ENCODE data around the gene FAM3C.

FAM3C gene

GRCh38 chr7:121376979-121377378 lies 19.1 kb downstream of the FAM3C start:
- DNase-seq: no peak

DNA sequence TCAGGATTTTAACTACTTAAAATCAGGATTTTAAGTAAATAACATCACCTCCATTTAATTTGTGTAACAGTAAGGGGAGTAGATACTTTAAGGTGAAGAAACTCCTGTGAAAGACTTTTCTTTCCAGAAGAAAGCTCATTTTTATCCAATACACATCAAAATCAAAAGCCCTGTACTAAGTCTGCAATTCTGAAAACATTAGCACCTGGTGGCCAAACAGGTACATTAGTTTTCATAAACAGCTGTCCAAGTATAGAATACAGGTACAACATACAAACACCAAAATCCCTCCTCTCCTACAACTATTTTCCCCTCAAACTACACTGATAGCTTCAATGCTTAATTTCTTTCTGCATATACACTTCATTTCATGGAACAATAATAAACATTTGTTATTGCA lies 22.9 kb downstream of the FAM3C start:
- DNase-seq: no peak

DNA sequence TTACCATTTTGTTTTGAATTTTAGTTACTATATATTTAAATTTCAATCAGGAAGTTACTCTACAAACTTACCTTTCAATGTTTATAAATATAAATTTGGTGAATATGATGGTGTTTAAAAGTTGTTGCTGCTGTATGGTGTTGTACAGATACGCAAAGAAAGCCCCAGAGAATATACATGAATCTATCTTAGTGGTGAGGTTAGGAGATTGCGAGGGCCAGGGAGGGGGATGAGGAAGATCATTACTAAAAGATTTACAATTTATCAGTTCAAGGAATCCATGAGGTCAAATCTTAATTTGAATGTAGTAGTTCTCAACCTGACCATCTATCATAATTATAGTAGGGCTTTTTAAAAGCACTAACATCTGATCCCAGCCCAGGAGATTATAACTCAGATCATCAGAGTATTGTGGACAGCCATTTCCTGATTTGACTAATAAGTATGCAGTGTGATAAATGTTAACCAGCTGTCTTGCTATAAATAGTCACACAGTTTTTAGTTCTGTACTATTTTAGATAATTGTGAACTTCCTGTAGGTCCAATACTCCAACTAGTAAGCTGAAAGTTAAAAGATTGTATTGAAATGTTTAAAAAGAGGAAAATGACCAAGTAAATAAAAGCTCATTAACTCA lies 23.6 kb downstream of the FAM3C start:
- DNase-seq: no peak

DNA sequence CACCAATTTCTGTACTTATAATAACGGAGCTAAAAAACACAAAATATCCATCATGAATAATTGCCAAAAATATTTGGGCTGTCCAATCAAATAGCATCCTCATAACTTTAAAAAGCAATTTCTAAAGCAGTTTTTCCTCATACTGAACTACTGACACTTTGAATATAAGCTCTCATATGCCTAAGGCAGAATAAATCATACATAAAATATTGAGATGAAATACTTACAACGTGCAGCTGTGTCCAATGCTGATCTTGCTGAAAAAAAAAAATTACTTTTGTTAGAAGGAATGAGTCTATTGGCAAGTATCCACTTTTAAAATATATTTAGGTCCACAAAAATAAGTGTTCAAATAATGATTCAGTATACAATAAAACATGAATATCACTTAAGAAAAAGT lies 24.2 kb downstream of the FAM3C start:
- DNase-seq: no peak

DNA sequence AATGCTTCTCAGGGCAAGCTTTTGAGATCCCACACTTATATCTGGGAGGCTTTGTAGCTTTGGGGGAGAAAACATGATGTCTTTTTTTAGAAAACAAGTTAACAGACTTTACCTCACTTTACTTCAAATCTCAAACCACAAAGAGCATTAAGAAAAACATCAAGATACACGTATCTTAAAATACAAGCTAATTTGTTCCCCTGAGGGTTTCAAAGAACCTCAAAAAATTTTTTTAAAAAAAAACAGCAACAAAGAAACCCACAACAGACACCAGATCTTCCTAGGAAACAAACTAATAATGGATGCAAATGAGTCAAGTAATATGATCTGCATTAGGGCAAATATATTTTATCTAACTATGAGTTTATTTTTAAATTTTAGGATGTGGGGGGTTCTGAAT lies 24.7 kb downstream of the FAM3C start:
- DNase-seq: no peak

DNA sequence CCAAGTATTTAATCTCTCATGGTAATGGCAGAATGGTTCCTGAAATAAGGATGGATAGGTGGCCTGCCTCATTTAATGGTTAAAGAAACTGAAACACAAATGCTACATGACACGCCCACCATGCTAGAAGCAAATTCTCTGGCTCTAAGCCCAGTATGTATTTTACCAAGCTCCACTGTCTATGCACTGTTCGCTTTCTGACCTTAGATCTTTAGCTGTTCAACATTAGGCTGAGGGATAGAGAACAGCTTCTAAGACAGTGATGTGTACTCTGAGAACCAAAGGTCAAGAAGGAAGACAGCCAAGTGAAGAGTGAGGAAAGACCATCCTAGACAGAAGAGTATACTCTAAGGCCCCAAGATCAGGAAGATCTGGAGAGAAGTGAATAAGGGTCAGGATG lies 26.6 kb downstream of the FAM3C start:
- DNase-seq: no peak

DNA sequence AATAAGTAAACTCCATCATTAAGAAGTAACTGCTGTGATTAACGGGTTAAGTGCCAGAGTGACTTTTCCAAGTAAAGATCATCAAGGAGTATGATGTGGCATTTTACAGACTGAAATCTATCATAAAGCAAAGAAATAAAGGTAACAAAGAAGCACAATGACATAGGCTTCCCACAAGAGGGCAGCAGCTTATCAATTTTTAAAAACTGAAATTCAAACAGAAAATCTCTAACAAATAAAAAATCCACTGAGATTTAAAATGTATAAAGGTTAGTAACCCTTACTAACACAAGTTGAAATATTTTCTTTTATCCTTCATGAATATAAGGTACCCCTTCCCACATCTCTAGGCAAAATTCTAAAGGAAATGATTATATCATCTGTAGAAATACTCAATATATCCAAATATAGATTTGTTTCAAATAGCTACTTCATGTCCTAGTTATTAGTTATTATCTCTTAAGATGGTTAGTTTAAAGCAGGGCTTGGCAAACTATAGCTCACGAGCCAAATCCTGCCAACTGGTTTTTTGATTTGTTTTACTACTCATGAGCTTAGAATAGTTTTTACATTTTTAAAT lies 29.2 kb downstream of the FAM3C start:
- DNase-seq: no peak

- no peak for DNase-seq
Observed at GRCh38 chr7:121360564-121360963, 35.5 kb downstream of the FAM3C start.

DNA sequence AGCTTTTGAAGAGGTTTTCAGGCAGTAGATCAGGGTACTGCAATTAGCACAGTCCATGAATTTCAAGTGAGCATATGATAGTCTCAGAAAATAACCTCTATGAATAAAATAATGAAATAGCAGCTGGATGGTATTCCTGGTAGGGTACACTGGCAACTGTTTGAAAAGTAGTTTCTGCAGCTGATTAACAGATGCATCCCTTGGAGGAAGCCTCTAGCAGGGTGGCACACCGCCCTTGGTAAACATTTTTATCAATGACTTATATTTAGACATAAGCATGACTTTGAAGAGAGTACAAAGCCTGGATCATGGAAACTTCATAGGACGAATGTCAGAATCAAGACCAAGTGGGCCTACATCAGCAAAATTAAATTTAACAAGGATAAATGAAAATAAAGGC lies 40.5 kb downstream of the FAM3C start:
- no peak for DNase-seq

- no peak for DNase-seq
Observed at GRCh38 chr7:121352323-121352722, 43.8 kb downstream of the FAM3C start.

GRCh38 chr7:121351682-121352081 lies 44.4 kb downstream of the FAM3C start:
- DNase-seq: no peak

DNA sequence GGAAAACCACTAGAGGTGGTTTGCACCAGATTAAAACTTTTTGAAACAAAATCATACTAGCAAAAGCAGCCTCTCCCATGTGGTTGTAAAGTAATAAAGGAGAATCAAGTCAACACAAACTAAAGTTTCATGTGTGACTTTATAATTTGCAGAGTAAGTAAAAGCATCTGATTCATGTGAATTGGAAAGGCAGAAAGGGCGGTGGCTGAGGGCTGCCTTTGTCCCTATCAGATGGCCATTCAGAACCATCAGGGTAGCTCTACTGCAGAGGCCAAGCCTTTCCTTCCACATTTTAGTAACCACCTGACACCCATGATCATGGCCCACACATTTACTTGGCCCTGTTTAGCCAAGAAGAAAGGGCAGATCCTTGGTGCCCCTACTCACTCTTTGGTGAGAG lies 51.6 kb downstream of the FAM3C start:
- DNase-seq: no peak

DNA sequence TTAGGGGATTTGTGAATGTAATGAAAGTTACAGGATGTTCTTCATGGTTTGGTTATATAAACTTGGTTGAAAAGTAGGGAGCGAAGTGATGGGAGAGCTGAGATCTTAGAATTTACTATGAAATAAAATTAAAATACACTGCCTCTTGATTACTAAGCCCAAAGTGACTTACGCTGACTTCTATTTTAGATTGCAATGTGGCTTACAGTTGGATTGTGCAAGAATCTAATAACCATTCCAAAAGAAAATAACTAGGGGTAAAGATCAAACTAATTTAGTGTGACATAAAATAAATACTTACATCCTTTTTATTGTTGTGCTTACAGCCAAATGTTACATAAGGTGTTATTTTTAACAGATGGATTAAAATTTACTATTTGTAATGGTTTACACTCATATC lies 52.0 kb downstream of the FAM3C start:
- no peak for DNase-seq

- no peak for DNase-seq
Observed at GRCh38 chr7:121343302-121343701, 52.8 kb downstream of the FAM3C start.

DNA sequence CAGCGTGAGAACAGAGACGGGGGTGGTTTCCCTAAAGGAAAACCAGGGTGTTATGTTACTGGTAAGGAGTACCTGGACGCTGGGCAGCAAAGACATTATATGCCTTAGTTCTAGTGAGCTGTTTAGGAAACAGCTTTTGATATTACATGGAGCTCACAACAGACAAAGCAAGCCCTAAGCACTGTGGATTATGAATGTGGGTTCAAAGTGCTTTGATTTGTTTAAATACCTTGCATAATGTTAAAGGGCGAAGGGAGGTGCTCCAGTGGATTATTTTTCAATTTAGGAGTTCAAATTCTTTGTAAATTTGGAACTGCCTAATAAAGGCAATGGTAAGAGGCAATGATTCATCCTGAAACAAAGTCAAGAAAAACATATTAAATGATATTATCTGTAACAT lies 53.5 kb downstream of the FAM3C start:
- DNase-seq: no peak

DNA sequence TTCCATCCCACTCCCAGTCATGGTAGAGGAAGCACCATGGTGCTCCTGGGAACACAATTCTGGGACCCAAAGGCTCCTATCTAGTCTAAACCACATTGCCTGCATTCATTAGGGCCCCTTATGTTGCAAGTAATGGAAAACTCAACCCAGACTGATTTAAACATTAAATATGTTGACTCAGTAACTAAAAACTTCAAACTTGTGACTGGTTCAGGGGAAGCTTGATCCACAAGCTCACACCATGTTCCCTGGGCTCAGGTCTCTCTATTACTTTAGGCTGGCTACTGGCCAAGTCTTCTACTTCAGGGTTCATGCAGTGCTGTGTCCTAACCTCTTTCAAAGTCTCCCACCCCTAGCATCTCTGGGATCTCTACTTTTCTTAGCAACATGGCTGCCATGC lies 54.2 kb downstream of the FAM3C start:
- DNase-seq: no peak

- DNase-seq: no peak
Observed at GRCh38 chr7:121339082-121339481, 57.0 kb downstream of the FAM3C start.

DNA sequence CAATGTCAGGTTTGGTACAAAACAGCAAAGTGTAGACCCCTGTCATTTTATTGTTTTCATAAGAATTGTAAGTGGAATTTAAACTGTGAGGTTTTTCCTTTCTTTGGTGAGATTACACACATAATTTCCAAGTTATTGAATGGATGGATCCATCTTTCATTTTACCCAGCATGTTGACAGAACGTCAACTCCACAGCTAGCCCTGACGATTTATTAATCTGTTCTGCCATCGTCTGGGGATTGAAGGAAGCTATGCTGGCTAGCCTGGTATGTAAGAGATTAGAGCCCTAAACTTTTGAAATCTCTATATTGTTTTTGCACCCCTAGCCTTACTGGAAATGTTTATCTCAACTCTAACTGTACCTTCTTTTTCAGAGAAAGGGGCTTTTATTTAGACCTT lies 58.7 kb downstream of the FAM3C start:
- DNase-seq: no peak

DNA sequence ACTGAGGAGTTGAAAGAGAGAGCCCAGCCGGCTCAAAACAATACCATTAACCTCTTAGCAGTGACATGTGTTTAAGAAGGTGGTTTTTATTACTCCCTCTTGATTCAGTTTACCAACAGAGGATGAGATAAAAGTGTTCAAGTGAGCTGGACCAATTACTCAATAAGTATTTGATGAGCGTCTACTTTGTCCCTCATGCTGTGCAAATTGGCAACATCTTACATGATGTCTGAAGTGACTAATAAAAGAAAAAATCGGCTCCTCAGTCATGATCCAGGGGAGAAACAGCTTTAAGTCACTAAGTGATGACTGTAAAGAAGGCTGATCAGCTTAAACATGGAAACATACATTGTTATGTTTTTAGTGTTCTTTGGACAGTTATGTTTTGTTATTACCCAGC lies 59.5 kb downstream of the FAM3C start:
- no peak for DNase-seq

DNA sequence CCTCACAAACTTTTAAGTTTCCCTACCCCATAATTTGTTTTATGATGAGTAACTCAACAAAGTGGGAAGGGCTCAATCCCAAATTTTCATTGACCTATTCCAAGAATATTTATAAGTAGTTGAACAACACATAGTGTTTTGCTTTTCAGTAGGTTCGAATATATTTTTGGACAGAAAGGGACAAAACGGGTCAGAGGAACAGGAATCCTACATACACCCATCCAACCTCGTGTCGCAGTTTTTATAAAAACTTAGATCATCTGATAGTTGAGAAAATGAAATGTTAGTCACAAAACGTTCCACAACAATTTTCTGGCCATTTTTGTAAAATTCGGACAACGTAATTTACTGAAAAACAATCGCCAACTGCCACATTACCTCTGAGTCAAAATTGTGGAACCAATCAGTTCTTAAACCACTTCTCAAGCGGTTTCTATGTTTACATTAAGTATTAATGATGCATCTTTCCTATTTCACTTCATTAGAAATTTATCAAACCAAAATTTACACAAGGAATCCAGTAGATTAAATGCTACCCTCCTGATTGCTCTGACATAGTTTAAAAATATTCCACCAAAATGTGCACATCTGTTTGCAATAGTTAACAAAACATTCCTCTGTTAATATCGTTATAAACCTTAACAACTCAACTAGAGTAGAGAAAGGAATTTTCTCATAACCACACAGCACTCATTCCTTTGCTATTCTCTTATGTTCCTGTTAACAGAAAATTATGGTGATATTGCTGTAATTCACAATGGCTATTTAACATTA lies 61.0 kb downstream of the FAM3C start:
- no peak for DNase-seq

- no peak for DNase-seq
Observed at GRCh38 chr7:121334376-121334775, 61.7 kb downstream of the FAM3C start.

DNA sequence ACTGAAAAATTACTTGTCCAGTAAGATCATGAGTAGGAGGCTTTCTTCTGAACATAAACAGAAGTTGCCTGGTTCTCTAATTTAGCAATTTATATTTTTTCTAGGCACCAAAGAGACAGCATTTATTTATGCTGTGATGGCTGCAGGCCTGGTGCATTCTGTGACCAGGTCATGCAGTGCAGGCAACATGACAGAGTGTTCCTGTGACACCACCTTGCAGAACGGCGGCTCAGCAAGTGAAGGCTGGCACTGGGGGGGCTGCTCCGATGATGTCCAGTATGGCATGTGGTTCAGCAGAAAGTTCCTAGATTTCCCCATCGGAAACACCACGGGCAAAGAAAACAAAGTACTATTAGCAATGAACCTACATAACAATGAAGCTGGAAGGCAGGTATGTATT lies 64.5 kb downstream of the FAM3C start:
- no peak for DNase-seq

DNA sequence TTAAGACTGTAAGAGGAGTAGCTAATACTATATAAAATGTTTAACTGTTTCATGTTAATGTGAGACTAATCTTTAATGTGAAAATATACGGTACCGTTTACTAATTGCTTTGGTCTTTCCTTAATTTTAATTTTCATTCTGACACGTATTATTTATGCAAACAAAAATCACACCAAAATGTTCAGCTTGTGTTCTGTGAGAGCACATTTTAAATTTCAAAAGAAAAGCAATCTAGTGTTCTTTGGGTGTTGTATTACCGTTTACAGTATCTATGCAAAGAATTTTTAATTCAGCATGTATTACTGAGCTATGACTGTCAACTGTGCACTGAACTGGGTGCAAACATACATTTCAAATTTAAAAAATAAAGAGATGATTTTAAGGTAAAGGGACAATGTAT lies 65.1 kb downstream of the FAM3C start:
- no peak for DNase-seq

- DNase-seq: no peak
Observed at GRCh38 chr7:121330053-121330833, 65.9 kb downstream of the FAM3C start.
